HL-60/S4 treated with phorbol 12-myristate 13-acetate at 8.2 ng/mL for 4 days and 3 days (cell line): Measurements from ENCODE around the gene DNAH7.
"Not testable (repeated sequence)": the region's sequence is repeated elsewhere in the genome, so short reads cannot be mapped to it uniquely, and the experiment has no call there.

Experiments used
- in situ Hi-C: fragments of 300-500 bp; cut with MboI; formaldehyde crosslinking; loops from 2 replicates; pipeline ENCODE4 v1.15.0; 2022; ENCODE audit warnings: low sequenced_read_pairs

DNAH7 gene

DNA sequence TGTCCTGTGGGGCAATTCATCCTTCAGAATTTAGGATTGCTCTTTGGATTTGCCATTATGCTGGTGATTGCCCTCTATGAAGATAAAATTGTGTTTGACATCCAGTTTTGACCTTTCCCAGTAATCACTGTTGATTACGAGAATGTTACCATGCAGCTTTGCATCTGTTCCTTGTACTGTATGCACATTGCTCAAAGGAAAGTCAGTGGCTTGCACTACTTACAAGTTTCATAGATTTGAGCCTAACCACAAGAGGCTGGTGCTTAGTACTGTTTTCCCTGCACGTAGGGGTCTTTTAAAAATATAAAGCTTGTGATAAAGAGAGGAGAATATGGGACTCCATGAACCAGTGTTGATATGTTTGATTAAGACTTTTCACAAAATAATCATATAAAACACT lies 333.7 kb downstream of the DNAH7 start:
- in situ Hi-C loops: no loop called here

DNA sequence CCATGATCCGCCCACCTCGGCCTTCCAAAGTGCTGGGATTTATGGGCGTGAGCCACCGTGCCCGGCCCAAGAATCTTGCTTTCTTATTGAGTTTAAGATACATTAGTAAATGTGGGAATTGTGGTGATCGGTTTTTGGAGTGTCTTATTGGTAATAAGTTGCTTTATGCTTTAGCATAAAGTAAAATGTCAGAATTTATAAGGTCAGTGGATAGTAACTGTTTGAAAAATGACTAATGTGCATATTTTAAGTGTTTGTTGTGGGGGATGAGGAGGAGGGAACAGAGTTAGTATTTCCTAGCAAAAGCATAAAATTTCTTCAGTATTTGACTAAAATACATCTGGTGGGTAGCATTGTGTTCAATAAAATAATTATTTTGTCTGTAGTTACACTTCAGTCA lies 334.2 kb downstream of the DNAH7 start:
- in situ Hi-C loops: no loop called here

DNA sequence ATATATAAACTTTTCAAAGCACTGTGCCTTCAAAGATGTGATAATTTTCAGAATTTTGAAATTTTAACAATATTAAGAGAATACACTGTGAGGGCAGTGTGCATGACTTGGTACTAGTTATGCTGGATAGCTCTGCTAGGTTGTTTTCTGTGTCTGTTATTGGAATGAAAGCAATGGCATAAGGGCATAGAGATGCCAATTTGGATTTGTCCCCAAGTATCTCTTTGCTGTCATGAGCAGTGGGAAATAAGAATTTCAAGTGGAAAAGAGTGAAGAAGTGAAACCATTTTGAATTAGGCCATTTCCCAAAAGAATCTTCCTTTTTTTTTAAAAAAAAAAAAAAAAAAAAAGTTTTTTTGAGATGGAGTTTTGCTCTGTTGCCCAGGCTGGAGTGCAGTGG lies 334.8 kb downstream of the DNAH7 start:
- in situ Hi-C loops: no loop called here

DNA sequence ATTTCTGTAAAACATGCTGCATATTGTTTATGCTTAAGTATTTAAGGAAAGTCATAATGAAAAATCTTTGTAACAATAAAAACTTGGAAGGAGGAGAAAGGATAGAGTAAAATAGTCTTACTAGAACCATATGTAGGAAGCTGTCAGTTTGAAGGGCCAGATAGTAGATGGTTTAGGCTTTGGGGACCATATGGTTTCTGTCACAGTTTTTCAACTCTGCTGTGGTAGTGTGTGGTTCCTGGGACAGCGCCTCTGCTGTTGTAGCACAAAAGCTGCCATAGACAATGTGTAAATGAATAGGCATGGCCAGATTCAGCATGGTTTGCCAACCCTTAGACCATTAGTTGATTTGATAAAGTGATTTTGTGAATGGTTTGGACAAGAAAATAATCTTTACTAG lies 336.1 kb downstream of the DNAH7 start:
- in situ Hi-C loops: no loop called here

DNA sequence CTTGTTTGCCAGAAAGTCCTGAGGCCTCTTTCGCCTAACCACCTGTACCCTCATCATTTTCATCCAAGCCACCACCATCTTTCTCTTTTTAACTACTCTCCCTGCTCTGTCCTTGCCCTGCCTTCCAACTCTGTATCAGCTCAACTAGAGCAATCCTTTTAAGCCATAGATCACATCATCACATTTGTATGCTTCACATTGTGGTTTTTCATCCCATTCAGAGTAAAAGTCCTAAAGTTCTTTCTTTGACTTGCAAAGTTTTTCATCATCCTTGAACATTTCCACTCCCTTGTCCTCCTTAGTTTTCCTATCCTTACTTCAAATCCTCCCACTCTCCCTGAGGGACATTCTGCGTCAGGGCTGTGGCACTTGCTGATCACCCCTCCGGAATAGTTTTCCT lies 337.7 kb downstream of the DNAH7 start:
- in situ Hi-C loops: no loop called here

DNA sequence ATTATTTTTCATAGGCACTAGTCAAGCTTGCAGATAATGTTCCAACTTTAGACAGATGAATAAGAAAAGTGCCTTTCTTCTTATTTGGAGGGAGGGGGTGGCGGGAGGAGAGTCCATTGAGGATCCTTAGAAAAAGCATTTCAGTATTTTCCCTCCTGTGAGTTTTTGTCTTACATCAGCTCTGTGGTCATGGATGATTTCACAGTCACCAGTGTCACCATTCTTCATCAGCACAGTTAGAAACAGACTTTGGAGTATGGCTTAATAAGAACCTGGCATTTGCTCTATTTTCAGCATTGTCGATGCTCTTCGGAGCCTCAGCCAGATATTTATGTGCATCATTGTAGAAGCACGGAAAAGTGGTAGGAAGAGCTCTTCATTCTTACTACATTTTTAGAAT lies 341.5 kb downstream of the DNAH7 start:
- in situ Hi-C loops: no loop called here

DNA sequence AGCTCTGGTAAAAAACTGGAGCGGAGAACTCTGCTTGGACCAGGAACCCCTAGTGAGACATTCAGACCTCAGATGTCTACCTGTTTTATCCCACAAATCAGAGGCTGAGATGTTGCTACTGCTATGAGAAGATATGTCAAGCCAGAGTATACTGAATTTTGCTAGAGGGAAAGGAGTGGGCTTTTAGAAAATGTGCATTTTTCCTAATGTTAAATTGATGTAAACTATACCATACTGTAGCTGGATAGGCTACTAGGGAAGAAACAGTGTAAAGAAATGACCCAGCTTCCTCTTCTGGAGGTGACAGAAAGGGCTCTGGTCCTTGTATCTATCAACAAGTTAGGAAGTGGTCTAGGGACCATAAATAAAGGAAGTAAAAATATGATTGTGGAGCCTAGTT lies 346.6 kb downstream of the DNAH7 start:
- in situ Hi-C loops: no loop called here

DNA sequence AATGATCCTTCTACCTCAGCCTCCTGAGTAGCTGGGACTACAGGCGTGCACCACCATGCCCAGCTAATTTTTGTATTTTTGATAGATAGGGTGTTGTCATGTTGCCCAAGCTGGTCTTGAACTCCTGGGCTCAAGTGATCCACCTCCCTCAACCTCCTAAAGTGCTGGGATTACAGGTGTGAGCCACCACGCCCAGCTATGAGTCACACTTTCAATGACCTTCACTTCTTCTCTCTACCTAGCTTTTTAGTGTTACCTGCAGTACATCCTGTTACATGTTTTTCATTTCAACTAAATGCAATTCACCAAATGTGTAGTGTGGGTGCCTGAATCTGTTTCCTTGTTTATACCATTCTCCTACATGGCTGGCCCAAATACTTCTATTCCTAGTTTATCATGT lies 347.6 kb downstream of the DNAH7 start:
- in situ Hi-C loops: no loop called here

DNA sequence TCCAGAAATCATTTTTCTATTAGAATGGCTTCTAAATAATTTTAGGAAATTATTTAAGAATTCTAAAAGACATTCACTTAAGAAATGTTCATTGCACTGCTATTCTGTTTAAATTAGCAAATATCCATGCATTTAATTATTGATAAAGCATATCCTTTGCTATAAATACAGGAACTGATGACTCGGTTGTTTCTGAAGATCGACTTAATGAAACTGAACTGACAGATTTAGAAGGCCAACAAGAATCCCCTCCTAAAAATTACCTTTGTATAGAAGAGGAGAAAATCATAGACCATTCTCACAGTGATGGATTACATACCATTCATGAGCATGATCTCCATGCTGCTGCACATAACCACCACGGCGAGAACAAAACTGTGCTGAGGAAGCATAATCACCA lies 352.2 kb downstream of the DNAH7 start:
- in situ Hi-C loops: no loop called here

DNA sequence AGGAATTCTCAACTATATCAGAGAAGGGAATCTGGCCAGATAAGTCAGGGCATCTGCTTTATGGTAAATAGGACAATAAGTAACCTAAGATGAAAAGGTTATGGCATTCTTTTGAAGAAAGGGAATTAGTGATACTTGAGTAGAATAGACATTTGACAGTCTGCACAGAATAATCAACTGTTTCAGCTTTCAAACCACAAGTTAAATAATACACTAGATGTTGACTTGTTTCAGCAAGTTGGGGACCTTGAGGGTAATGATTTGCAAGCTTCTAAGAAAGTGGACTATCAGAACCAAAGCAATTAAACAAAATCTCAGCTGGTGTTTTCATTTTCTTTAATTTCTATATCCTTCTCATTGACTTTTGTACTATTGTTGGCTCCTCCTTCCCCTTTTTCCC lies 357.2 kb downstream of the DNAH7 start:
- in situ Hi-C loops: no loop called here

DNA sequence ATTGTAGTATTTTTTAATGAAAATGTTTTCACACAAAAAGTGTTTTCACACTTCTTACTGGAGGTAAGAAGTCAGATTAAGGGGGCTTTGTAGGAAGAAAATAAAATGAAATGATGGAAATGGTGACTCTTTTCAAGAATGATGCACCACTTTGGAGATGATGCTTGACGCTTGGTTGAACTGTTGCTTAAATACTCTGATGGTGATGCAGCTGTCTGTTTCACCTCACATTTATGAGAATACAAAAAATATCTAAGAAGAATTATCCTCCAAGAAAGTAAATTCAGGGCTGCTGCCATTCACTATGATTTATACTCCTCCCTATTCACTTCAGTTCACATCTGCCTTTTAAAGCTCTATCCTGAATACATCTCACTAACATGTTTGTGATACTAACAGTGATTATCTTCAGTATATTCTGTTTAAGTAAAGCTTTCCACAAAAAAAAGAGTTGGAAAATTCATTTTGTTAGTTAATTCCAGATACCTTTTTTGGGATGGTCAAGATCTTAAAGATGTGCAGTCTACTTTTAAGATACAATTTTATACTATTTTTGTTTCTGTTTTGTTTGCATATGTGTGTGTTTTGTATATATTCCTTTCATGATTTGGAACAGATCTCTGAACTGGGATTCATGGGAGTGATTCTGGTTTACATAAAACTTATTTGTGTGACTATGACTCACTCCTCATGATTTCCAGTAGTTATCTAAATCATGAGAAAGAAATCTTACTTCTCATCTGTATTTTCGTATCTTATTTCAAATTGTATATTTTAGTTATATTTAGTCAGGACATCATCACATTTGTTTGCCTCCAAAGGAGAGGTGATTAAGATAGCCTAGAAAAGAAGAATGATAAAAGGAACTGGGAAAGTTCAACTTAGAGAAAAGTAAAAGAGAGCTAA lies 358.5 kb downstream of the DNAH7 start:
- in situ Hi-C loops: no loop called here

DNA sequence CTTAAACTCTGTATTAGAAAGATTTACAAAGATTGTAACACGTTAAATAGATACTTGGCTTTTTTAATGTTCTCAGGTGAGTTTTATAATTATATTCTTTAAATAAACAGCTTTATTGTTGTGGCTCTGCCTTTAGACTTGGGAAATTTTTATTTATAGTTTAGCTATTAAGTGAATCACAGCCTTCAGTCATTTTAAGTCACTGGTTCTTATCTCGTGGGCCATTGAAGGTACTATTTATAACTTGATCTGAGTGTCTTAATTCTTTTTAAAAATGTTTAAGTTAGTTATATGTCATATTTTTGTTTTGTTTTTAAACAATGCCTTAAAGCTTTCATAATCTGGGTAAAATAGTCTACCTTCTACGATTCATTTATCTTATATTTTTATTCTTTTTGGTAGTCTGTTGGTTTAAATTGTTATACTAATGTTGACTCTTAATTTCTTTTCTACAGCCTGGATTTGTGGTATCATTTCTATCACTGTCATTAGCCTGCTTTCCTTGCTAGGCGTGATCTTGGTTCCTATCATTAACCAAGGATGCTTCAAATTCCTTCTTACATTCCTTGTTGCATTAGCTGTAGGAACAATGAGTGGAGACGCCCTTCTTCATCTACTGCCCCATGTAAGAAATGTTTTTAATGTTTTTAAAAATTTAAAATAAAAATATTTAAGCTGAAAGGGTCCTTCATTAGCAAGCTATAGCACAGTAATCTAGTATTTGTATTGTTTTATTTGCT lies 362.3 kb downstream of the DNAH7 start:
- in situ Hi-C loops: no loop called here

DNA sequence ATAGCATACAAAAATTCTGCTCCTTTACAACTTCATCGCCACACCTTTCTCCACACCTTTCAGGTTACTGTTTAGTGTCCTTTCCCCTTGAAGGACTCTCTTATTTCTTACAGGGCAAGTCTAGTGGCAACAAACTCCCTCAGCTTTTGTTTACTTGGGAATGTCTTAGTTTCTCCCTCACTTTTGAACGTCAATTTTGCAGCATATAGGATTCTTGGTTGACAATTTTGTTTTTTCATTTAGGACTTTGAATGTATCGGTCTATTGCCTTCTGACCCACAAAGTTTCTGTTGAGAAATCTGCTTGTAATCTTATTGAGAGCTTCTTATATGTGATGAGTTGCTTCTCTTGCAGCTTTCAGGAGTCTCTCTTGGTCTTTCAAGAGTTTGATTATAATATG lies 368.2 kb downstream of the DNAH7 start:
- in situ Hi-C loops: no loop called here

DNA sequence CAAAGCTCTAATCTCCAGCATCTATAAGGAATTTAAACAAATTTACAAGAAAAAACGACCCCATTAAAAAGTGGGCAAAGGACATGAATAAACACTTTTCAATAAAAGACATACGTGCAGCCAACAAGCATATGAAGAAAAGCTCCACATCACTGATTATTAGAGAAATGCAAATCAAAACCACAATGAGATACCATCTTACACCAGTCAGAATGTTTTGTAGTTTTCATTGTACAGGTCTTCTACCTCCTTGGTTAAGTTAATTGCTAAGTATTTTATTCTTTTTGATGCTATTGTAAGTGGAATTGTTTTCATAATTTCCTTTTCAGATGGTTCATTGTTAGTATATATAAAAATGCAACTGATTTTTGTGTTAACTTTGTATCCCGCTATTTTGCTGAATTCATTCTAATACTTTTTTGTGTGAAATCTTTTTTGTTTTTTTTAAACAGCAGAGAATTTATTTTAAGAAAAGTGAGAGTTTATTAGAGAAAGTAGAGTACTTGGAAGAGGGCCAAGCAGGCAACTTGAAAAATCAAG lies 370.9 kb downstream of the DNAH7 start:
- in situ Hi-C loops: no loop called here

DNA sequence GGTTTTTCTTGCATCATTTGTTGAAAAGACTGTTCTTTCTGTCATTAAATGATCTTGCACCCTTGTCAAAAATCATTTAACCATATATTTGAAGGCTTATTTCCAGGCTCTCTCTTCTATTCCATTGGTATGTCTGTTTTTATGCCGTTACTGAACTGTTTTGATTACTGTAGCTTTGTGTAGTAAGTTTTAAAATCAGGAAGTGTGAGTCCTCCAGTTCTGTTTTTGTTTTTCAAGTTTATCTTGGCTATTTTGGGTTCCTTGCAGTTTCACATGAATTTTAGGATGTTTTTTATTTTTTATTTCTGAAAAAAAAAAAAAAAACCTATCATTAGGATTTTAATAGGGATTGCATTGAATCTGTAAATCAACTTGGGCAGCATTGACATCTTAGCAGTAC lies 372.6 kb downstream of the DNAH7 start:
- in situ Hi-C loops: no loop called here

DNA sequence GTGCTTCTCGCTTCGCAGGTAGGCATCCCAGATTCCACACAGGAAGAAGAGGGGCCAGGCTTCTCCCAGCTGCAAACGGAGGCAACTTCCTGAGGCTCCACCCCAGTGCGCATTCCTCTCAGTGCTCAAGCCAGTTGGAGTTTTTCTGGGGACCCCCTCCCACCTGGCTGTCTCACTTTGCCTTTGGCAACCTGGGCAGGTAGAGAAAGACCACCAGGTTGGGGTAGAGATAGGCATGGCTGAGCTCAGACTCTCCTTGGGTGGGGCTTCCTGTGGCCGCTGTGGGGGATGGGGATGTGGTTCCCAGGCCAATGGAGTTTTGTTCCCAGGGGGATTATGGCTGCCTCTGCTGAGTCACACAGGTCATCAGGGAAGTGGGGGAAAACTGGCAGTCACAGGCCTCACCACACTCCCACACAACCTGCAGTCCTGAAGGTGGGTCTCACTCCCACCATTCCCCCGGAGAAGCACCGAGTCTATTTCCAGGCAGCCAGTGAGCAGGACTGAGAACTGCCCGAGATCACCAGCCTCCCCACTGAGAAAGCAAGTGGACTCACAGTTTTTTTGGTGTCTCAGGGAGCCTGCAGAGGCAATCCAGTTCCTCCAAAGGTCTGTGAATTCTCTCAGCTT lies 373.5 kb downstream of the DNAH7 start:
- in situ Hi-C loops: no loop called here

DNA sequence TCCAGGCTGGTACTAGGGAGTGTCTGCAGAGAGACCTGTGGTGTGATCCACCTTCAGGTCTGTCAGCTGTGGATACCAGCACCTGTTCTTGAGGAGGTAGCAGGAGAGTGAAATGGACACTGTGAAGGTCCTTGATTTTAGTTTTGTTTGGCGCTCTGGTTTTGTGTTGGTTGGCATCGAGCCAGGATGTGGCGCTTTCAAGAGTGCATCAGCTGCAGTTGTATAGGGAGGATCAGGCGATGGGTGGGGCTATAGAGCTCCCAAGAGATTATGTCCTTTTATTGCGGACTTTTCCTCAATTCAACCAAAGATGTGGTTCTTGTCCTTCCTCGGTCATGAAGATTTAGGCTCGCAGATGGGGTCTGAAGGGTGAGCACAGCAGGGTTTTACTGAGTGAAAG lies 374.1 kb downstream of the DNAH7 start:
- in situ Hi-C loops: no loop called here

DNA sequence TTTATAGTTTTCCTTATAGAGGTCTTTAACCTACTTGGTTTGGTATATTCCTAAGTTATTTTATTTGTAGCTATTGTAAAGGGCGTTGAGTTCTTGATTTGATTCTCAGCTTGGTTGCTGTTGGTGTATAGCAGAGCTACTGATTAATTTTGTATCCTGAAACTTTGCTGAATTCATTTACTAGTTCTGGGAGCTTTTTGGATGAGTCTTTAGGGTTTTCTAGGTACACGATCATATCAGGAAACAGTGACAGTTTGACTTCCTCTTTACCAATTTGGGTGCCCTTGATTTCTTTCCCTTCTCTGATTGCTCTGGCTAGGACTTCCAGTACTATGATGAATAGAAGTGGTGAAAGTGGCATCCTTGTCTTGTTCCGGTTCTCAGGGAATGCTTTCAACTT lies 376.1 kb downstream of the DNAH7 start:
- in situ Hi-C loops: not testable (repeated sequence)
